Measurements from ENCODE around the gene MSH5.
A peak's percentile ranks its signal among the peaks of the same experiment; 100 is the strongest.

Gene MSH5

GRCh38 chr6:31692886-31693285, 46.9 kb upstream of the MSH5 start:
- H3K4me1 ChIP-seq, result no peaks in the 10 kb centered on the region
- DNase-seq, result no peak
- H3K9me3 ChIP-seq, result no peaks in the 10 kb centered on the region
- no peaks in the 10 kb centered on the region for H3K27me3 ChIP-seq
- no peak for TF ChIP-seq CTCF (IDR thresholded peaks at IDR 0.05; ENCODE audit: low read depth, low read length)
- H3K4me3 ChIP-seq (ENCODE audit: low read depth, low read length), result no peak overlapping the region
- H3K36me3 ChIP-seq, result no peaks in the 10 kb centered on the region; the same call in none of the 2 replicates

- no peak for DNase-seq
- H3K4me3 ChIP-seq (ENCODE audit: low read depth, low read length), result no peak overlapping the region
- no peak for TF ChIP-seq CTCF (IDR thresholded peaks at IDR 0.05; ENCODE audit: low read depth, low read length)
- no peaks in the 10 kb centered on the region for H3K27me3 ChIP-seq
- H3K4me1 ChIP-seq, result no peaks in the 10 kb centered on the region
- no peaks in the 10 kb centered on the region; the same call in none of the 2 replicates for H3K36me3 ChIP-seq
- H3K9me3 ChIP-seq, result no peaks in the 10 kb centered on the region
Observed at GRCh38 chr6:31693535-31693934, 46.3 kb upstream of the MSH5 start.

- no peaks in the 10 kb centered on the region for H3K4me1 ChIP-seq
- no peak overlapping the region for H3K4me3 ChIP-seq (ENCODE audit: low read depth, low read length)
- H3K27me3 ChIP-seq, result no peaks in the 10 kb centered on the region
- H3K9me3 ChIP-seq, result no peaks in the 10 kb centered on the region
- TF ChIP-seq CTCF (IDR thresholded peaks at IDR 0.05; ENCODE audit: low read depth, low read length), result no peak
- no peaks in the 10 kb centered on the region; the same call in none of the 2 replicates for H3K36me3 ChIP-seq
- no peak for DNase-seq
Observed at GRCh38 chr6:31697555-31697954, 42.2 kb upstream of the MSH5 start.

- no peak overlapping the region for H3K4me3 ChIP-seq (ENCODE audit: low read depth, low read length)
- no peaks in the 10 kb centered on the region for H3K9me3 ChIP-seq
- no peak for TF ChIP-seq CTCF (IDR thresholded peaks at IDR 0.05; ENCODE audit: low read depth, low read length)
- DNase-seq, result no peak
- no peaks in the 10 kb centered on the region for H3K27me3 ChIP-seq
- no peaks in the 10 kb centered on the region for H3K4me1 ChIP-seq
- H3K36me3 ChIP-seq, result no peaks in the 10 kb centered on the region; the same call in none of the 2 replicates
Observed at GRCh38 chr6:31700740-31701401, 38.9 kb upstream of the MSH5 start.

- TF ChIP-seq CTCF (IDR thresholded peaks at IDR 0.05; ENCODE audit: low read depth, low read length), result no peak
- Histone ChIP-seq H3K36me3 (no peaks in the 10 kb centered on the region; the same call in 1 of the 2 replicates), H3K27me3 (no peaks in the 10 kb centered on the region), H3K4me1 (no peaks in the 10 kb centered on the region), H3K9me3 (no peaks in the 10 kb centered on the region), H3K4me3 (ENCODE audit: low read depth, low read length) (peak overlapping the region; percentile 97)
- peak; percentile 51 for DNase-seq
Observed at GRCh38 chr6:31701666-31702404, 38.0 kb upstream of the MSH5 start.

GRCh38 chr6:31702405-31702818, 37.4 kb upstream of the MSH5 start:
- DNase-seq, result no peak
- no peaks in the 10 kb centered on the region for H3K9me3 ChIP-seq
- H3K4me1 ChIP-seq, result no peaks in the 10 kb centered on the region
- peak overlapping the region; percentile 97 for H3K4me3 ChIP-seq (ENCODE audit: low read depth, low read length)
- H3K27me3 ChIP-seq, result no peaks in the 10 kb centered on the region
- H3K36me3 ChIP-seq, result no peaks in the 10 kb centered on the region; the same call in 1 of the 2 replicates
- TF ChIP-seq CTCF (IDR thresholded peaks at IDR 0.05; ENCODE audit: low read depth, low read length), result no peak

All from BE2C (cell line).